Measurements from ENCODE around the gene SMC5.

SMC5 gene

GRCh38 chr9:70352356-70352755, 93.6 kb downstream of the SMC5 start:
- no peak for TF ChIP-seq CTCF (IDR thresholded peaks at IDR 0.05; ENCODE audit: insufficient read depth, missing control alignments)
- no peak for FAIRE-seq
- DNase-seq (ENCODE audit: insufficient read length, low spot score): no peak

- no peak for FAIRE-seq
- no peak for DNase-seq (ENCODE audit: insufficient read length, low spot score)
Observed at GRCh38 chr9:70352802-70353201, 94.0 kb downstream of the SMC5 start.

GRCh38 chr9:70355801-70356200, 97.0 kb downstream of the SMC5 start:
- no peak for TF ChIP-seq CTCF (IDR thresholded peaks at IDR 0.05; ENCODE audit: insufficient read depth, missing control alignments)
- FAIRE-seq: no peak

More at GRCh38 chr9:70352802-70353201, 94.0 kb downstream of the SMC5 start:
- TF ChIP-seq CTCF (IDR thresholded peaks at IDR 0.05; ENCODE audit: insufficient read depth, missing control alignments): peak; percentile 42

GRCh38 chr9:70362952-70363351, 104.2 kb downstream of the SMC5 start:
- DNase-seq (ENCODE audit: insufficient read length, low spot score) (no peak), FAIRE-seq (no peak)
- no peak for TF ChIP-seq CTCF (IDR thresholded peaks at IDR 0.05; ENCODE audit: insufficient read depth, missing control alignments)

More at GRCh38 chr9:70355801-70356200, 97.0 kb downstream of the SMC5 start:
- DNase-seq (ENCODE audit: insufficient read length, low spot score): no peak

GRCh38 chr9:70363760-70364159, 105.0 kb downstream of the SMC5 start:
- no peak for TF ChIP-seq CTCF (IDR thresholded peaks at IDR 0.05; ENCODE audit: insufficient read depth, missing control alignments)
- FAIRE-seq (no peak), DNase-seq (ENCODE audit: insufficient read length, low spot score) (no peak)

- no peak for TF ChIP-seq CTCF (IDR thresholded peaks at IDR 0.05; ENCODE audit: insufficient read depth, missing control alignments)
- FAIRE-seq (no peak), DNase-seq (ENCODE audit: insufficient read length, low spot score) (no peak)
Observed at GRCh38 chr9:70367305-70367930, 108.6 kb downstream of the SMC5 start.

GRCh38 chr9:70374962-70375618, 116.3 kb downstream of the SMC5 start:
- FAIRE-seq (no peak), DNase-seq (ENCODE audit: insufficient read length, low spot score) (no peak)
- TF ChIP-seq CTCF (IDR thresholded peaks at IDR 0.05; ENCODE audit: insufficient read depth, missing control alignments): no peak

Measured in D721Med (cell line).